Loucy (cell line): ENCODE data around the gene LRRC71.

Experiments used
- H2AFZ ChIP-seq: fragments of 200-600 bp; sonication (generic); 2 replicates; pipeline ENCODE4 v1.6.0; 2016; ENCODE audit warnings: antibody characterized with exemption, mild to moderate bottlenecking, low read length, moderate library complexity
- H3F3A ChIP-seq: fragments of 200-600 bp; 2 replicates; pipeline ENCODE4 v1.6.0; 2016; ENCODE audit warnings: antibody characterized with exemption, low read depth, mild to moderate bottlenecking
- H3K27me3 ChIP-seq: fragments of 200-600 bp; sonication (generic); 2 replicates; pipeline ENCODE4 v1.6.1; 2014; ENCODE audit warnings: low read length, mild to moderate bottlenecking; ENCODE audit not compliant: insufficient read depth, poor library complexity, severe bottlenecking
- H3K36me3 ChIP-seq: fragments of 200-600 bp; sonication (generic); 2 replicates; pipeline ENCODE4 v1.6.1; 2016; ENCODE audit warnings: low read length; ENCODE audit not compliant: insufficient read depth
- H3K4me1 ChIP-seq: fragments of 200-600 bp; sonication (generic); 2 replicates; pipeline ENCODE4 v1.5.1; 2014; ENCODE audit warnings: low read length, mild to moderate bottlenecking; ENCODE audit not compliant: insufficient read depth, poor library complexity, severe bottlenecking
- H3K4me2 ChIP-seq: fragments of 200-600 bp; sonication (generic); 2 replicates; pipeline ENCODE4 v1.6.0; 2014; ENCODE audit warnings: antibody characterized with exemption, low read length, low read depth, mild to moderate bottlenecking; ENCODE audit not compliant: poor library complexity, severe bottlenecking
- H3K4me3 ChIP-seq: fragments of 200-600 bp; sonication (generic); 2 replicates; pipeline ENCODE4 v1.5.1; 2014; ENCODE audit warnings: low read length, mild to moderate bottlenecking, mixed read lengths; ENCODE audit not compliant: poor library complexity, severe bottlenecking
- H3K79me2 ChIP-seq: fragments of 200-600 bp; sonication (generic); 2 replicates; pipeline ENCODE4 v1.6.1; 2014; ENCODE audit warnings: low read length; ENCODE audit not compliant: insufficient read depth
- H3K9ac ChIP-seq: fragments of 200-600 bp; sonication (generic); 2 replicates; pipeline ENCODE4 v1.6.0; 2014; ENCODE audit warnings: mild to moderate bottlenecking, low read depth, low read length, moderate library complexity; ENCODE audit not compliant: poor library complexity, severe bottlenecking
- H3K9me2 ChIP-seq: fragments of 200-600 bp; sonication (generic); replicated peaks from 2 replicates; pipeline ENCODE4 v1.6.1; 2016; ENCODE audit warnings: low read depth, low read length, mixed read lengths
- H3K9me3 ChIP-seq: fragments of 200-600 bp; sonication (generic); 2 replicates; pipeline ENCODE4 v1.6.1; 2014; ENCODE audit warnings: mild to moderate bottlenecking, antibody characterized with exemption, low read length, low read depth; ENCODE audit not compliant: insufficient read depth
- H4K20me1 ChIP-seq: fragments of 200-600 bp; sonication (generic); 2 replicates; pipeline ENCODE4 v1.6.0; 2014; ENCODE audit warnings: antibody characterized with exemption, low read length, mild to moderate bottlenecking; ENCODE audit not compliant: insufficient read depth, poor library complexity, severe bottlenecking
- EZH2phosphoT487 ChIP-seq: fragments of 200-600 bp; IDR thresholded peaks from 2 replicates; pipeline ENCODE4 v1.6.1; 2018; ENCODE audit warnings: antibody characterized with exemption, mild to moderate bottlenecking, moderate library complexity, borderline replicate concordance
- TF ChIP-seq, protein P1 (sequence below): fragments of 200-600 bp; sonication (generic); conservative IDR thresholded peaks from 2 replicates; pipeline ENCODE4 v1.5.1; 2014; ENCODE audit warnings: mild to moderate bottlenecking, antibody characterized with exemption, low read length

Gene LRRC71

GRCh38 chr1:156893048-156893953, 27.1 kb upstream of the LRRC71 start, which contains the start of gene PEAR1:
Gene PEAR1 (plus strand): TSS chr1:156893718. CDS start chr1:156903927, 10,209 bp downstream.
- no peaks in the 10 kb centered on the region for H3K4me1 ChIP-seq
- H3K36me3 ChIP-seq: no peaks in the 10 kb centered on the region
- H3K9me3 ChIP-seq: no peaks in the 10 kb centered on the region
- no peaks in the 10 kb centered on the region for H4K20me1 ChIP-seq
- H3K79me2 ChIP-seq: no peaks in the 10 kb centered on the region
- no peaks in the 10 kb centered on the region for H3K27me3 ChIP-seq
- no peak within 1 kb of the TSS for H3K4me2 ChIP-seq
- TF ChIP-seq, protein P1, sequence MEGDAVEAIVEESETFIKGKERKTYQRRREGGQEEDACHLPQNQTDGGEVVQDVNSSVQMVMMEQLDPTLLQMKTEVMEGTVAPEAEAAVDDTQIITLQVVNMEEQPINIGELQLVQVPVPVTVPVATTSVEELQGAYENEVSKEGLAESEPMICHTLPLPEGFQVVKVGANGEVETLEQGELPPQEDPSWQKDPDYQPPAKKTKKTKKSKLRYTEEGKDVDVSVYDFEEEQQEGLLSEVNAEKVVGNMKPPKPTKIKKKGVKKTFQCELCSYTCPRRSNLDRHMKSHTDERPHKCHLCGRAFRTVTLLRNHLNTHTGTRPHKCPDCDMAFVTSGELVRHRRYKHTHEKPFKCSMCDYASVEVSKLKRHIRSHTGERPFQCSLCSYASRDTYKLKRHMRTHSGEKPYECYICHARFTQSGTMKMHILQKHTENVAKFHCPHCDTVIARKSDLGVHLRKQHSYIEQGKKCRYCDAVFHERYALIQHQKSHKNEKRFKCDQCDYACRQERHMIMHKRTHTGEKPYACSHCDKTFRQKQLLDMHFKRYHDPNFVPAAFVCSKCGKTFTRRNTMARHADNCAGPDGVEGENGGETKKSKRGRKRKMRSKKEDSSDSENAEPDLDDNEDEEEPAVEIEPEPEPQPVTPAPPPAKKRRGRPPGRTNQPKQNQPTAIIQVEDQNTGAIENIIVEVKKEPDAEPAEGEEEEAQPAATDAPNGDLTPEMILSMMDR: no peak
- TF ChIP-seq EZH2phosphoT487: no peak
- H3K4me3 ChIP-seq: no peak within 1 kb of the TSS
- no peak within 1 kb of the TSS for H3K9ac ChIP-seq
- H3F3A ChIP-seq: no peaks in the 10 kb centered on the region
- H3K9me2 ChIP-seq: no peaks in the 10 kb centered on the region
- H2AFZ ChIP-seq: no peak within 1 kb of the TSS

DNA sequence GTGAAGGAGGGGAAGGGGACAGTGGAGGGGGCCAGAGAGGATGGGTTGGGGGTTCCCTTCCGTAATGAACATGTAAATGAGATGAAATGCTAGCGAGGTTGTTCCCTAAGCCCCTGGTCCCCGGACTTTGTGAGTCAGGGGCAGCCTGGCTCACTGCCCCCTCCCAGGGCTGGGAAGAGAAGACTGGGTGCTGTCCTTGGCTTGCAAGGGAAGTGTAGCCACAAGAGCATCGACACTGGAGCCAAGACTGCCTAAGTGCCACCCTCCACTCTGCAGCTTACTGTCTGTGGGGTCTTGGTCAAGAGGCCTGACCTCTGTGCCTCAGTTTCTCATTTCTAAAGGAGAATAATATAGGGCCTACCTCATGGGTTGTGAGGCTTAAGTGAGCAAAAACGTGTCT, 26.4 kb upstream of the LRRC71 start:
- Histone ChIP-seq H3K4me1 (no peaks in the 10 kb centered on the region), H4K20me1 (no peaks in the 10 kb centered on the region), H3K9me2 (no peaks in the 10 kb centered on the region), H3K9me3 (no peaks in the 10 kb centered on the region), H3F3A (no peaks in the 10 kb centered on the region), H3K4me2 (no peak overlapping the region), H3K9ac (no peak overlapping the region), H2AFZ (no peak overlapping the region), H3K79me2 (no peaks in the 10 kb centered on the region), H3K27me3 (no peaks in the 10 kb centered on the region), H3K4me3 (no peak overlapping the region), H3K36me3 (no peaks in the 10 kb centered on the region)
- TF ChIP-seq, protein P1: no peak
- TF ChIP-seq EZH2phosphoT487: no peak

GRCh38 chr1:156894711-156895454, 25.5 kb upstream of the LRRC71 start:
- TF ChIP-seq, protein P1: no peak
- no peak for TF ChIP-seq EZH2phosphoT487
- Histone ChIP-seq H3K4me3 (no peak overlapping the region), H3K4me2 (no peak overlapping the region), H4K20me1 (no peaks in the 10 kb centered on the region), H3K9me3 (no peaks in the 10 kb centered on the region), H3K36me3 (no peaks in the 10 kb centered on the region), H3K9ac (no peak overlapping the region), H3F3A (no peaks in the 10 kb centered on the region), H3K9me2 (no peaks in the 10 kb centered on the region), H2AFZ (no peak overlapping the region), H3K4me1 (no peaks in the 10 kb centered on the region), H3K79me2 (no peaks in the 10 kb centered on the region), H3K27me3 (no peaks in the 10 kb centered on the region)
